ENCODE measurements around the gene MSRB3.

MSRB3 gene

GRCh38 chr12:65238609-65239008 is 39.9 kb upstream of the MSRB3 start:
- H2BK5ac ChIP-seq (ENCODE audit: low read length) = no peak overlapping the region
- no peak overlapping the region for H2BK12ac ChIP-seq (ENCODE audit: low read length)
- no peak overlapping the region for H4K91ac ChIP-seq (ENCODE audit: low read depth, low read length, poor library complexity)
- no peak overlapping the region for H3K14ac ChIP-seq (ENCODE audit: low read length)
- H3K4me1 ChIP-seq (ENCODE audit: control insufficient read depth in 2 of 2, insufficient read depth in 1 of 2, low read depth in 1 of 2, low read length in 2 of 2) = no peaks in the 10 kb centered on the region
- DNase-seq (ENCODE audit: low spot score) = no peak
- no peak overlapping the region for H3K4me3 ChIP-seq (ENCODE audit: low read length in 2 of 2)
- H3K27me3 ChIP-seq (ENCODE audit: control insufficient read depth in 3 of 3, insufficient read depth in 3 of 3, low read depth in 1 of 3, low read length in 3 of 3) = no peaks in the 10 kb centered on the region
- no peaks in the 10 kb centered on the region for H3K9me3 ChIP-seq (replicated peaks in 1 of 2; ENCODE audit: control insufficient read depth in 2 of 2, insufficient read depth in 1 of 2, low read depth in 1 of 2, low read length in 2 of 2)
- no peak overlapping the region for H3K9ac ChIP-seq (ENCODE audit: low read depth, low read length, poor library complexity)
- no peak overlapping the region for H4K8ac ChIP-seq (ENCODE audit: low read depth, low read length)
- H2AFZ ChIP-seq (ENCODE audit: low read length) = no peak overlapping the region
- H3K36me3 ChIP-seq (replicated peaks in 1 of 2; ENCODE audit: control insufficient read depth in 2 of 2, insufficient read depth in 2 of 2, low read length in 2 of 2) = peaks cover 0 to 49% of the 10 kb centered on the region in 2 donors
- no peak overlapping the region for H2AK5ac ChIP-seq (ENCODE audit: low read depth, low read length)
- no peak overlapping the region for H3K4ac ChIP-seq (ENCODE audit: low read length)
- H3K79me1 ChIP-seq (ENCODE audit: low read depth, low read length) = no peaks in the 10 kb centered on the region
- H2BK15ac ChIP-seq (ENCODE audit: low read length) = no peak overlapping the region
- H3K27ac ChIP-seq (replicated peaks; ENCODE audit: low read length) = no peak overlapping the region
- no CpG with 5 or more reads among the region's 3 CpGs for WGBS, 2 donors (ENCODE audit: extremely low coverage in 2 of 2, insufficient read length in 2 of 2, insufficient replicate concordance in 1 of 2)
- no peak overlapping the region for H2BK120ac ChIP-seq (ENCODE audit: low read depth, low read length)
- no peak overlapping the region for H3K18ac ChIP-seq (ENCODE audit: low read length)
- no peak overlapping the region for H3K4me2 ChIP-seq (ENCODE audit: insufficient read depth, low read length, poor library complexity, severe bottlenecking)
- no peak overlapping the region for H3K23ac ChIP-seq (ENCODE audit: low read depth, low read length, poor library complexity)

GRCh38 chr12:65248656-65249633 is 29.5 kb upstream of the MSRB3 start:
- no peaks in the 10 kb centered on the region for H3K4me1 ChIP-seq (ENCODE audit: control insufficient read depth in 2 of 2, insufficient read depth in 1 of 2, low read depth in 1 of 2, low read length in 2 of 2)
- H2BK120ac ChIP-seq (ENCODE audit: low read depth, low read length) = no peak overlapping the region
- no peak overlapping the region for H2AK5ac ChIP-seq (ENCODE audit: low read depth, low read length)
- WGBS, 2 donors (ENCODE audit: extremely low coverage in 2 of 2, insufficient read length in 2 of 2, insufficient replicate concordance in 1 of 2) = no CpG with 5 or more reads among the region's 2 CpGs
- no peak overlapping the region for H4K91ac ChIP-seq (ENCODE audit: low read depth, low read length, poor library complexity)
- no peak overlapping the region for H3K9ac ChIP-seq (ENCODE audit: low read depth, low read length, poor library complexity)
- H3K14ac ChIP-seq (ENCODE audit: low read length) = no peak overlapping the region
- no peak overlapping the region for H4K8ac ChIP-seq (ENCODE audit: low read depth, low read length)
- no peak for DNase-seq (ENCODE audit: low spot score)
- H3K27ac ChIP-seq (replicated peaks; ENCODE audit: low read length) = no peak overlapping the region
- no peak overlapping the region for H2BK5ac ChIP-seq (ENCODE audit: low read length)
- H3K23ac ChIP-seq (ENCODE audit: low read depth, low read length, poor library complexity) = no peak overlapping the region
- no peak overlapping the region for H3K4me2 ChIP-seq (ENCODE audit: insufficient read depth, low read length, poor library complexity, severe bottlenecking)
- no peak overlapping the region for H3K4ac ChIP-seq (ENCODE audit: low read length)
- no peak overlapping the region for H3K4me3 ChIP-seq (ENCODE audit: low read length in 2 of 2)
- no peaks in the 10 kb centered on the region for H3K27me3 ChIP-seq (ENCODE audit: control insufficient read depth in 3 of 3, insufficient read depth in 3 of 3, low read depth in 1 of 3, low read length in 3 of 3)
- H3K18ac ChIP-seq (ENCODE audit: low read length) = no peak overlapping the region
- H2BK12ac ChIP-seq (ENCODE audit: low read length) = no peak overlapping the region
- H2AFZ ChIP-seq (ENCODE audit: low read length) = no peak overlapping the region
- no peaks in the 10 kb centered on the region for H3K9me3 ChIP-seq (replicated peaks in 1 of 2; ENCODE audit: control insufficient read depth in 2 of 2, insufficient read depth in 1 of 2, low read depth in 1 of 2, low read length in 2 of 2)
- peaks cover 0 to 51% of the 10 kb centered on the region in 2 donors for H3K36me3 ChIP-seq (replicated peaks in 1 of 2; ENCODE audit: control insufficient read depth in 2 of 2, insufficient read depth in 2 of 2, low read length in 2 of 2)
- H2BK15ac ChIP-seq (ENCODE audit: low read length) = no peak overlapping the region
- H3K79me1 ChIP-seq (ENCODE audit: low read depth, low read length) = no peaks in the 10 kb centered on the region

GRCh38 chr12:65252515-65252914 is 26.0 kb upstream of the MSRB3 start:
- no peak for DNase-seq (ENCODE audit: low spot score)
- H2AK5ac ChIP-seq (ENCODE audit: low read depth, low read length) = no peak overlapping the region
- H3K18ac ChIP-seq (ENCODE audit: low read length) = no peak overlapping the region
- no peak overlapping the region for H3K23ac ChIP-seq (ENCODE audit: low read depth, low read length, poor library complexity)
- no peak overlapping the region for H3K9ac ChIP-seq (ENCODE audit: low read depth, low read length, poor library complexity)
- no peaks in the 10 kb centered on the region for H3K27me3 ChIP-seq (ENCODE audit: control insufficient read depth in 3 of 3, insufficient read depth in 3 of 3, low read depth in 1 of 3, low read length in 3 of 3)
- H4K91ac ChIP-seq (ENCODE audit: low read depth, low read length, poor library complexity) = no peak overlapping the region
- H2BK15ac ChIP-seq (ENCODE audit: low read length) = no peak overlapping the region
- no peaks in the 10 kb centered on the region for H3K79me1 ChIP-seq (ENCODE audit: low read depth, low read length)
- H4K8ac ChIP-seq (ENCODE audit: low read depth, low read length) = no peak overlapping the region
- peaks cover 0 to 17% of the 10 kb centered on the region in 2 donors for H3K36me3 ChIP-seq (replicated peaks in 1 of 2; ENCODE audit: control insufficient read depth in 2 of 2, insufficient read depth in 2 of 2, low read length in 2 of 2)
- H2BK5ac ChIP-seq (ENCODE audit: low read length) = no peak overlapping the region
- H3K27ac ChIP-seq (replicated peaks; ENCODE audit: low read length) = no peak overlapping the region
- no peak overlapping the region for H2BK120ac ChIP-seq (ENCODE audit: low read depth, low read length)
- no peak overlapping the region for H3K14ac ChIP-seq (ENCODE audit: low read length)
- H3K4me3 ChIP-seq (ENCODE audit: low read length in 2 of 2) = no peak overlapping the region
- H2BK12ac ChIP-seq (ENCODE audit: low read length) = no peak overlapping the region
- no peak overlapping the region for H3K4me2 ChIP-seq (ENCODE audit: insufficient read depth, low read length, poor library complexity, severe bottlenecking)
- H2AFZ ChIP-seq (ENCODE audit: low read length) = no peak overlapping the region
- no peaks in the 10 kb centered on the region for H3K9me3 ChIP-seq (replicated peaks in 1 of 2; ENCODE audit: control insufficient read depth in 2 of 2, insufficient read depth in 1 of 2, low read depth in 1 of 2, low read length in 2 of 2)
- no CpG with 5 or more reads among the region's 1 CpG for WGBS, 2 donors (ENCODE audit: extremely low coverage in 2 of 2, insufficient read length in 2 of 2, insufficient replicate concordance in 1 of 2)
- H3K4me1 ChIP-seq (ENCODE audit: control insufficient read depth in 2 of 2, insufficient read depth in 1 of 2, low read depth in 1 of 2, low read length in 2 of 2) = no peaks in the 10 kb centered on the region
- H3K4ac ChIP-seq (ENCODE audit: low read length) = no peak overlapping the region

GRCh38 chr12:65257986-65258385 is 20.5 kb upstream of the MSRB3 start:
- no peak overlapping the region for H3K4me3 ChIP-seq (ENCODE audit: low read length in 2 of 2)
- H3K79me1 ChIP-seq (ENCODE audit: low read depth, low read length) = no peaks in the 10 kb centered on the region
- H2BK5ac ChIP-seq (ENCODE audit: low read length) = no peak overlapping the region
- H3K9ac ChIP-seq (ENCODE audit: low read depth, low read length, poor library complexity) = no peak overlapping the region
- H2BK12ac ChIP-seq (ENCODE audit: low read length) = no peak overlapping the region
- no peak overlapping the region for H4K8ac ChIP-seq (ENCODE audit: low read depth, low read length)
- no peak overlapping the region for H3K4ac ChIP-seq (ENCODE audit: low read length)
- H3K23ac ChIP-seq (ENCODE audit: low read depth, low read length, poor library complexity) = no peak overlapping the region
- no peak overlapping the region for H3K14ac ChIP-seq (ENCODE audit: low read length)
- H2AFZ ChIP-seq (ENCODE audit: low read length) = no peak overlapping the region
- H3K36me3 ChIP-seq (replicated peaks in 1 of 2; ENCODE audit: control insufficient read depth in 2 of 2, insufficient read depth in 2 of 2, low read length in 2 of 2) = no peaks in the 10 kb centered on the region
- H3K9me3 ChIP-seq (replicated peaks in 1 of 2; ENCODE audit: control insufficient read depth in 2 of 2, insufficient read depth in 1 of 2, low read depth in 1 of 2, low read length in 2 of 2) = no peaks in the 10 kb centered on the region
- no peak overlapping the region for H2BK15ac ChIP-seq (ENCODE audit: low read length)
- no peak overlapping the region for H2AK5ac ChIP-seq (ENCODE audit: low read depth, low read length)
- no peak overlapping the region for H4K91ac ChIP-seq (ENCODE audit: low read depth, low read length, poor library complexity)
- H3K27me3 ChIP-seq (ENCODE audit: control insufficient read depth in 3 of 3, insufficient read depth in 3 of 3, low read depth in 1 of 3, low read length in 3 of 3) = no peaks in the 10 kb centered on the region
- no peak overlapping the region for H3K4me2 ChIP-seq (ENCODE audit: insufficient read depth, low read length, poor library complexity, severe bottlenecking)
- H3K27ac ChIP-seq (replicated peaks; ENCODE audit: low read length) = no peak overlapping the region
- H2BK120ac ChIP-seq (ENCODE audit: low read depth, low read length) = no peak overlapping the region
- DNase-seq (ENCODE audit: low spot score) = no peak
- H3K18ac ChIP-seq (ENCODE audit: low read length) = no peak overlapping the region
- no peaks in the 10 kb centered on the region for H3K4me1 ChIP-seq (ENCODE audit: control insufficient read depth in 2 of 2, insufficient read depth in 1 of 2, low read depth in 1 of 2, low read length in 2 of 2)

All from neuronal stem cell (in vitro differentiated cells).